ENCODE measurements around the gene PHF12. TPM values are rescaled to one million over a fixed set of nuclear protein-coding genes. Genes with fewer than 3 reads are reported as not detected.

The PHF12 gene
- total and polyA plus RNA-seq, 2 of the 4 experiments (the other 2 are of a cell fraction), result 24.4 to 25.6 TPM

GRCh38 chr17:28953444-28954118, 2.3 kb upstream of the PHF12 start:
- no CpG with 5 or more reads among the region's 5 CpGs for WGBS, 2 experiments (ENCODE audit: extremely low coverage in 2 of 2, insufficient read length in 1 of 2)
- DNase-seq (peak; percentile 45), ATAC-seq (ENCODE audit: low read depth) (no peak)
- Histone ChIP-seq H3K4ac (ENCODE audit: low read depth, low read length) (no peak overlapping the region), H2BK15ac (ENCODE audit: low read depth, low read length) (no peak overlapping the region), H3K4me1 (ENCODE audit: control insufficient read depth, insufficient read depth, low read length) (no peaks in the 10 kb centered on the region), H3K18ac (ENCODE audit: low read depth, low read length) (no peak overlapping the region), H3K36me3 (ENCODE audit: control insufficient read depth, insufficient read depth, low read length) (no peaks in the 10 kb centered on the region), H2AFZ (replicated peaks; ENCODE audit: low read length, poor library complexity) (peak overlapping the region; percentile 70), H2AK5ac (ENCODE audit: low read depth, low read length) (no peak overlapping the region), H4K5ac (ENCODE audit: low read depth, low read length) (no peak overlapping the region), H2AK9ac (replicated peaks; ENCODE audit: low read depth, low read length, poor library complexity) (no peak overlapping the region), H3K9me1 (ENCODE audit: insufficient read depth, low read length) (peaks cover 12% of the 10 kb centered on the region), H3K27me3 (ENCODE audit: control insufficient read depth, insufficient read depth, low read length) (no peaks in the 10 kb centered on the region), H3K4me3 (ENCODE audit: insufficient read depth, low read depth, low read length) (no peak overlapping the region), H4K91ac (ENCODE audit: insufficient read depth, low read depth, low read length) (no peak overlapping the region), H3K4me2 (ENCODE audit: low read depth, low read length) (no peak overlapping the region), H4K8ac (ENCODE audit: low read depth in 2 of 2, low read length in 2 of 2) (no peak overlapping the region), H2BK20ac (ENCODE audit: low read depth, low read length) (no peak overlapping the region), H3K14ac (replicated peaks; ENCODE audit: low read depth, low read length) (no peak overlapping the region), H3K23ac (ENCODE audit: low read depth, low read length) (no peak overlapping the region), H3K79me1 (ENCODE audit: low read depth in 1 of 2, low read length in 2 of 2) (peaks cover 0 to 19% of the 10 kb centered on the region in 2 experiments; a peak in 2 of 4 replicates), H3K9me3 (ENCODE audit: control insufficient read depth, insufficient read depth, low read length) (no peaks in the 10 kb centered on the region), H4K20me1 (ENCODE audit: insufficient read depth, low read length) (peaks cover 13% of the 10 kb centered on the region), H2BK120ac (ENCODE audit: low read depth, low read length) (no peak overlapping the region), H3K56ac (ENCODE audit: extremely low read depth, insufficient read depth, low read length) (no peak overlapping the region), H2BK5ac (ENCODE audit: low read depth, low read length, poor library complexity, severe bottlenecking) (no peak overlapping the region), H3K27ac (ENCODE audit: insufficient read depth, low read length) (no peak overlapping the region), H3K9ac (ENCODE audit: low read depth, low read length) (no peak overlapping the region)
- intact Hi-C loops (cut with micrococcal nuclease), result loop anchor here (2.0 kb wide), 1 partner anchor 227 kb away; the partner anchor contains the start of gene TLCD1
- in situ Hi-C loops (cut with MboI; ENCODE audit: low sequenced_read_pairs), result no loop called here
- dilution Hi-C loops (cut with HindIII; ENCODE audit: low sequenced_read_pairs, unreplicated experiment), result no loop called here
- TF ChIP-seq CEBPB (IDR thresholded peaks at IDR 0.05; ENCODE audit: low read depth, low read length) (no peak), CTCF (conservative IDR thresholded peaks at IDR 0.05; ENCODE audit: low read depth, low read length) (peak; percentile 60), BHLHE40 (IDR thresholded peaks at IDR 0.05; ENCODE audit: low read depth, low read length) (no peak), NFE2L2 (IDR thresholded peaks at IDR 0.05; ENCODE audit: low read depth, low read length) (no peak), FOS (IDR thresholded peaks at IDR 0.05; ENCODE audit: low read depth, low read length) (no peak), RCOR1 (IDR thresholded peaks at IDR 0.05; ENCODE audit: insufficient replicate concordance, low read length) (no peak), SMC3 (IDR thresholded peaks at IDR 0.05; ENCODE audit: low read depth, low read length) (peak; percentile 54), RAD21 (IDR thresholded peaks at IDR 0.05; ENCODE audit: low read length) (peak; percentile 48)
- ChIA-PET POLR2A (ENCODE audit: unreplicated experiment) (interaction anchor here (1.9 kb wide), 1 partner anchor 225 kb away, joined by 6 read pairs; the partner anchor contains the start of gene NEK8), CTCF (interaction anchor here (0.6 to 2.8 kb wide), 11 partner anchors 8 to 226 kb away, joined by 3 to 27 read pairs (median 4); partner anchors contain the start of genes NEK8 and TLCD1)
- BruUV-seq (replicated peaks), result no TSS peak
